ENCODE measurements around the gene GAB3.
"Not testable (repeated sequence)": the region's sequence is repeated elsewhere in the genome, so short reads cannot be mapped to it uniquely, and the experiment has no call there.

Gene GAB3

DNA sequence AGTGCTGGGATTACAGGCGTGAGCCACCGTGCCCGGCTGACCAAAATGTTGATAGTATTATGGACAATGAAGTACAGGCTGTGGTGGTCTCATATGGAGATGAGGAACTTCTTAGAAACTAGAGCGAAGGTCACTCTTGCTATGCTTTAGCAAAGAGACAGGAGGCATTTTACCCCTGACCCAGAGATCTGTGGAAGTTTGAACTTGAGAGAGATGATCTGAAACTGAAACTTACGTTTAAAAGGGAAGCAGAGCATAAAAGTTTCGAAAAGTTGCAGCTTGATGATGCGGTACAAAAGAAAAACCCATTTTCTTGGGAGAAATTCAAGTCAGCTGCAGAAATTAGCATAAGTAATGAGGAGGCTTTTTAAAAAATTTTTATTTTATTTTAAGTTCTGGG is 89.0 kb downstream of the GAB3 start:
- no peak for TF ChIP-seq Cebpa-rat (IDR thresholded peaks at IDR 0.05)
- H4K20me1 ChIP-seq: no peaks in the 10 kb centered on the region
- H3K27ac ChIP-seq: no peak overlapping the region
- no peak overlapping the region for H3K9ac ChIP-seq
- no peak overlapping the region for H3K4me2 ChIP-seq
- peaks cover 52% of the 10 kb centered on the region for H3K9me3 ChIP-seq
- no peak overlapping the region for H3K4me3 ChIP-seq
- H3K36me3 ChIP-seq: no peaks in the 10 kb centered on the region
- peaks cover 44% of the 10 kb centered on the region for H3K27me3 ChIP-seq
- H3K4me1 ChIP-seq: no peaks in the 10 kb centered on the region

DNA sequence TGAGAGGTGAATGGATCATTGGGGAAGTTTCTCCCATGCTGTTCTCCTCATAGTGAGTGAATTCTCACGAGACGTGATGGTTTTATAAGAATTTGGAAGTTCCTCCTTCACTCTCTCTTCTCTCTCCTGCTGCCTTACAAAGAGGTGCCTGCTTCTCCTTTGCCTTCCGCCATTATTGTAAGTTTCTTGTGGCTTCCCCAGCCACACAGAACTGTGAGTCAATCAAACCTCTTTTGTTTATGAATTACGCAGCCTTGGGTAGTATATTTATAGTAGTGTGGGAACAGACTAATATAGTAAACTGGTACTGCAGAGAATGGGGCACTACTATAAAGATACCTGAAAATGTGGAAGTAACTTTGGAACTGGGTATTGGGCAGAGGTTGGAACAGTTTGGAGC is 89.7 kb downstream of the GAB3 start:
- TF ChIP-seq Cebpa-rat (IDR thresholded peaks at IDR 0.05): no peak
- Histone ChIP-seq H3K27ac (no peak overlapping the region), H3K4me1 (no peaks in the 10 kb centered on the region), H3K36me3 (no peaks in the 10 kb centered on the region), H3K9ac (no peak overlapping the region), H4K20me1 (no peaks in the 10 kb centered on the region), H3K27me3 (peaks cover 44% of the 10 kb centered on the region), H3K9me3 (peaks cover 52% of the 10 kb centered on the region), H3K4me3 (no peak overlapping the region), H3K4me2 (no peak overlapping the region)

DNA sequence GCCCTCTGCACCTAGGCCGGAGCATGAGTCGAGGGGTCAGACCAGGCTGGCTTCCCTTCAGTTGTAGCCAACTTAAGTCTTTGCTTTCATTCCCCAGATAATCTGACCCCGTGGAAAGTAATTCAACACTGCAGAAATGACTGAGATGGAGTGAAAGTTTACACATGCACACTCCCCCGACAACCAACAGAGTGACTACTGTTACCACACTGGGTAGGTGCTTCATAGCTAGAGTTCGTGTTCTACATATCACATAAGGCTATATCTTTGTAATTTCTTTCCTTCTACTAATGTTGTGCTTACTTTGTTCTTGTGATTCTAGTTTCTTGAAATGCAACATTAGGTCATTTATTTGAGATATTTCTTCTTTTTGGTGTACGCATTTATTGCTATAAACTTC is 90.3 kb downstream of the GAB3 start:
- no peaks in the 10 kb centered on the region for H3K36me3 ChIP-seq
- H3K27me3 ChIP-seq: peaks cover 48% of the 10 kb centered on the region
- no peak for TF ChIP-seq Cebpa-rat (IDR thresholded peaks at IDR 0.05)
- H3K9ac ChIP-seq: no peak overlapping the region
- H4K20me1 ChIP-seq: no peaks in the 10 kb centered on the region
- H3K9me3 ChIP-seq: peaks cover 52% of the 10 kb centered on the region
- H3K27ac ChIP-seq: no peak overlapping the region
- no peak overlapping the region for H3K4me2 ChIP-seq
- no peaks in the 10 kb centered on the region for H3K4me1 ChIP-seq
- no peak overlapping the region for H3K4me3 ChIP-seq

DNA sequence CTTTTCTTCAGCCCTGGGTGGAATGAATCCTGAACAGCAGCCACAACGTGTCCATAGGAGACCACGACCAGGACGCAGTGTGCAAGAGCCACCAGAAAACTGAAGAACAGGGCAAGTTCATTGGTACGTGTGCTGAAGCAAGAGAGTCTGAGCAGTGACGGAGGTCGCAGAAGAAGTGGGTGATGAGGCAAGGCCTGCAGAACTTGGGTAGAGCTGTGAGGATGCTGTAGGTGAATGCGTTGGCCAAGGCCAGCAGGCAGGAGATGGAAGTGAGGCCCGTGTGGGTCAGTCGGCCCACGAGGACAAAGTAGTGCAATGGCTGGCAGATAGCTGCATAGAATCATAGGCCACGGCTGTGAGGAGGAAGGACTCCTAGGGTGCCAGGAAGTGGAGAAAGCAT is 91.9 kb downstream of the GAB3 start:
- Histone ChIP-seq H3K4me2 (no peak overlapping the region), H3K4me1 (0 out of 2 replicates have a peak, but pooled peaks cover 5% of the 10 kb centered on the region), H4K20me1 (no peaks in the 10 kb centered on the region), H3K36me3 (no peaks in the 10 kb centered on the region), H3K9me3 (peaks cover 51% of the 10 kb centered on the region), H3K9ac (no peak overlapping the region), H3K27ac (no peak overlapping the region), H3K27me3 (peaks cover 51% of the 10 kb centered on the region), H3K4me3 (no peak overlapping the region)
- no peak for TF ChIP-seq Cebpa-rat (IDR thresholded peaks at IDR 0.05)

DNA sequence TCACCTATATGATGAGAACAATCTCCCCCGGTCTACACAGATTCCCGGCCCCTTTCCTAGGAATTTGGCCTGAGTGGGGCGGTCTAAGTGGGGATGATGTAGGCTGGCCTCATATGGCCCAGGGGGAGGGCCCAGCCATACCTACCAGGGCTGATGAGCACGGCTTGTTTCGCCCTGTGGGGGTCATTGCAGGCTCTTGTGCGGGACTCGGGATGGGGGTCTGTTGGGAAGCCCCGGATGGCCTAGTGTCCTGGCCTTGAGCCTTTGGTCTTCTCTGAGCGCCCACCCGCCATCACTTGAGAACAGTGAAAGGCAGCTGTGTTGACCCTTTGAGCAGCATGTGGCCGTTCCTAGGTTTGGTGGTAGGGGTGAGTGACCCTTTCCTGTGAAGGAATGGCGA is 92.7 kb downstream of the GAB3 start:
- no peak for TF ChIP-seq Cebpa-rat (IDR thresholded peaks at IDR 0.05)
- Histone ChIP-seq H3K36me3 (no peaks in the 10 kb centered on the region), H3K4me2 (no peak overlapping the region)

DNA sequence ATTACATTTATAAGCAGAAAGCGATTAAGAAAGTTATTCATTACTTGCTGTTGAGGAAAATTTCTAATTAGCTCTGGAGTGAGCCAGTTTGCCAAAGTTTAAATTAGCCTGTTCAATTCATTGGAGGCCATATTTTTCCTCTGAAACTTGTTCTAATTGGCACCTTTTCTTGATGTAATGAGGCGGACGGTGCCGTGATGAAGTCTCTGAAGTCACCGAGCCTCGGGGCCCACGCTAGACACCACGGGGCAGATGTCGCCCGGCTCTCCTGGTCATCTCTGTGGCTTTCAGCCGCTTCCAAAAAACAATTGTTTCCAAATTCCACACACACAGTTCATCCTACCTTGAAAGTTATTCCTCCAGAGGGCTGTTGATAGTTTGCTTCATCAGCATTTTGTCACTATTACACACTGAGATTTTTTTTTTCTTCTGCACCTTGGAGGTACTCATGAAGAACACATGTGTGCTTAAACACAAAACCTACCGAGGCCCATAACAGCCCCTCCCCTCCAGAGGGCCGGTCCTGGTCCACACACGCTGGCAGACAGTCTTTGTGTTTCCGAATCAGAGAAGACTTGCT is 93.6 kb downstream of the GAB3 start:
- TF ChIP-seq Cebpa-rat (IDR thresholded peaks at IDR 0.05): no peak
- H3K27ac ChIP-seq: no peak overlapping the region
- H3K9ac ChIP-seq: no peak overlapping the region
- H3K9me3 ChIP-seq: peaks cover 38% of the 10 kb centered on the region
- H3K4me1 ChIP-seq: 0 out of 2 replicates have a peak, but pooled peaks cover 5% of the 10 kb centered on the region
- H3K27me3 ChIP-seq: peaks cover 39% of the 10 kb centered on the region
- no peaks in the 10 kb centered on the region for H3K36me3 ChIP-seq
- H4K20me1 ChIP-seq: no peaks in the 10 kb centered on the region
- H3K4me2 ChIP-seq: no peak overlapping the region
- H3K4me3 ChIP-seq: no peak overlapping the region

More for the DNA sequence above, 92.7 kb downstream of the GAB3 start:
- H3K9me3 ChIP-seq: peaks cover 44% of the 10 kb centered on the region
- 0 out of 2 replicates have a peak, but pooled peaks cover 5% of the 10 kb centered on the region for H3K4me1 ChIP-seq
- H3K27me3 ChIP-seq: peaks cover 47% of the 10 kb centered on the region
- H3K27ac ChIP-seq: no peak overlapping the region
- no peak overlapping the region for H3K9ac ChIP-seq
- no peak overlapping the region for H3K4me3 ChIP-seq
- H4K20me1 ChIP-seq: no peaks in the 10 kb centered on the region

- no peak for TF ChIP-seq Cebpa-rat (IDR thresholded peaks at IDR 0.05)
- no peak overlapping the region for H3K27ac ChIP-seq
- H3K4me3 ChIP-seq: no peak overlapping the region
- H3K9me3 ChIP-seq: peaks cover 26% of the 10 kb centered on the region; the same call in 1 of the 2 replicates
- H3K27me3 ChIP-seq: peaks cover 34% of the 10 kb centered on the region
- no peak overlapping the region for H3K4me2 ChIP-seq
- no peaks in the 10 kb centered on the region for H4K20me1 ChIP-seq
- H3K4me1 ChIP-seq: 0 out of 2 replicates have a peak, but pooled peaks cover 5% of the 10 kb centered on the region
- H3K36me3 ChIP-seq: no peaks in the 10 kb centered on the region
- H3K9ac ChIP-seq: no peak overlapping the region
Measured at GRCh38 chrX:154655786-154656185, 95.1 kb downstream of the GAB3 start.

DNA sequence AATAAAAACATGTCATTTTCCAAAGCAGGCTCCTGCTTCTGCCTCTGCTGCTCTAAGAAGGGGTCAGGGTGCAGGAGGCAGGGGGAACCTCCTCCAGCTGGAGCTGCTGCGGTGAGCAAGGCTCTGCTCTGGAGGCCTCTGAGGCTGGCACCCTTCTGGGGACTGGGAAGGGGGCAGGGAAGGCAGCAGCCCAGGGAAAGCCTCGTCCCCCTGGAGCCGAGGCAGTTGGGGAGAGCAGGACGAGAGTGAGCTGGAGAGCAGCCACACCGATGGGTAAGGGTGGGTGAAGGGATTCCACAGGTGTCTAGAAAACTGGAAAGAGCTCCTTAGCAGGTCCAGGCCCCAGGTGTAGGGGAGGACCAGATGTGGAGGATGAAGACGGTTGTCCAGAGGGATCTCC is 95.5 kb downstream of the GAB3 start:
- Histone ChIP-seq H3K27ac (no peak overlapping the region), H3K9me3 (peaks cover 26% of the 10 kb centered on the region; the same call in 1 of the 2 replicates), H3K36me3 (no peaks in the 10 kb centered on the region), H3K27me3 (peaks cover 31% of the 10 kb centered on the region), H3K9ac (no peak overlapping the region), H3K4me3 (no peak overlapping the region), H4K20me1 (no peaks in the 10 kb centered on the region), H3K4me2 (no peak overlapping the region), H3K4me1 (0 out of 2 replicates have a peak, but pooled peaks cover 5% of the 10 kb centered on the region)
- no peak for TF ChIP-seq Cebpa-rat (IDR thresholded peaks at IDR 0.05)

DNA sequence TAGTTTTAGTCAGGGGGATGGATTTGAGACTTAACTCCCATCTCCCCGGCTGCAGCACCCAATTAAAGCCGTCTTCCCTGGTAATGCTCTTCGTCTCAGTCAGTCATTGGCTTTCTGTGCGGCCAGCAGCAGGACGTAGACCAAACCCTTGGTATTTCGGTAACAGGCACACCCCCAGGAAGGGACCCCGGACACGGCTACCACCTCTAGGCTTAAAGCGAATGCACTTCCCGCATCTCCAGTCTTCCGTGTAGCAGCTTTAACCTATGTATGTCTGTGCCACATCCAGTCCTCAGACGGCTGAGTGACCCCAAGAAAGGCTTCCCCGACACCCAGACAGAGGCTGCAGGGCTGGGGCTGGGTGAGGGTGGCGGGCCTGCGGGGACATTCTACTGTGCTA is 96.0 kb downstream of the GAB3 start:
- Histone ChIP-seq H3K4me2 (no peak overlapping the region), H3K27me3 (peaks cover 30% of the 10 kb centered on the region; the same call in 1 of the 2 replicates), H3K9ac (no peak overlapping the region), H4K20me1 (no peaks in the 10 kb centered on the region), H3K36me3 (no peaks in the 10 kb centered on the region), H3K4me3 (no peak overlapping the region), H3K4me1 (peaks cover 9% of the 10 kb centered on the region), H3K9me3 (peaks cover 26% of the 10 kb centered on the region; the same call in 1 of the 2 replicates), H3K27ac (no peak overlapping the region)
- TF ChIP-seq Cebpa-rat (IDR thresholded peaks at IDR 0.05): no peak

GRCh38 chrX:154654372-154654771 is 96.5 kb downstream of the GAB3 start:
- Histone ChIP-seq H4K20me1 (no peaks in the 10 kb centered on the region), H3K4me1 (peaks cover 15% of the 10 kb centered on the region), H3K4me3 (no peak overlapping the region), H3K9me3 (peaks cover 24% of the 10 kb centered on the region; the same call in 1 of the 2 replicates), H3K9ac (no peak overlapping the region), H3K4me2 (no peak overlapping the region), H3K36me3 (no peaks in the 10 kb centered on the region), H3K27ac (no peak overlapping the region), H3K27me3 (peaks cover 30% of the 10 kb centered on the region)
- no peak for TF ChIP-seq Cebpa-rat (IDR thresholded peaks at IDR 0.05)

GRCh38 chrX:154653413-154653812 is 97.5 kb downstream of the GAB3 start, which contains the start of gene CTAG2:
Gene CTAG2, minus strand, starts transcription at chrX:154653579. Its CDS starts 64 bp downstream, at chrX:154653515.
- not testable (repeated sequence) for H3K9ac ChIP-seq, H3K4me2 ChIP-seq, H4K20me1 ChIP-seq, H3K27ac ChIP-seq, H3K36me3 ChIP-seq, H3K4me3 ChIP-seq
- Histone ChIP-seq H3K27me3 (peaks cover 31% of the 10 kb centered on the region), H3K4me1 (peaks cover 24% of the 10 kb centered on the region), H3K9me3 (0 out of 2 replicates have a peak, but pooled peaks cover 18% of the 10 kb centered on the region)
